BE2C (cell line): Measurements from ENCODE around the gene C9orf43.
"Not testable (repeated sequence)": the region's sequence is repeated elsewhere in the genome, so short reads cannot be mapped to it uniquely, and the experiment has no call there.

Source experiments
- DNase-seq: peaks from one replicate; pipeline ENCODE4 v3.0.0-alpha.2; 2020
- H3K27me3 ChIP-seq: fragments of 250-450 bp; sonication (Bioruptor Pico); 2 replicates; pipeline ENCODE4 v1.5.1; 2020; ENCODE audit warnings: mild to moderate bottlenecking
- H3K36me3 ChIP-seq: fragments of 250-450 bp; sonication (Bioruptor Pico); 2 replicates; pipeline ENCODE4 v1.5.1; 2020; ENCODE audit warnings: mild to moderate bottlenecking
- H3K4me1 ChIP-seq: fragments of 250-450 bp; sonication (Bioruptor Pico); 2 replicates; pipeline ENCODE4 v1.5.1; 2020
- H3K4me3 ChIP-seq: 2 replicates; pipeline ENCODE4 v1.5.1; 2011; ENCODE audit warnings: low read depth, low read length
- H3K9me3 ChIP-seq: fragments of 250-450 bp; sonication (Bioruptor Pico); 2 replicates; pipeline ENCODE4 v1.5.1; 2020
- TF ChIP-seq, protein P1 (sequence below): IDR thresholded peaks from 2 replicates; pipeline ENCODE4 v1.5.1; 2012; ENCODE audit warnings: mild to moderate bottlenecking, low read depth, low read length

Gene C9orf43

GRCh38 chr9:113401027-113401792, 9.3 kb upstream of the C9orf43 start, which contains the start of gene ALAD:
ALAD (minus strand) TSS chr9:113401284; CDS start chr9:113393559, 7,725 bp downstream.
- Histone ChIP-seq H3K27me3 (no peaks in the 10 kb centered on the region), H3K4me1 (no peaks in the 10 kb centered on the region), H3K9me3 (no peaks in the 10 kb centered on the region), H3K4me3 (peak within 1 kb of the TSS; percentile 89), H3K36me3 (peaks cover under 1% of the 10 kb centered on the region; the same call in 1 of the 2 replicates)
- peak; percentile 100 for DNase-seq
- TF ChIP-seq, protein P1, sequence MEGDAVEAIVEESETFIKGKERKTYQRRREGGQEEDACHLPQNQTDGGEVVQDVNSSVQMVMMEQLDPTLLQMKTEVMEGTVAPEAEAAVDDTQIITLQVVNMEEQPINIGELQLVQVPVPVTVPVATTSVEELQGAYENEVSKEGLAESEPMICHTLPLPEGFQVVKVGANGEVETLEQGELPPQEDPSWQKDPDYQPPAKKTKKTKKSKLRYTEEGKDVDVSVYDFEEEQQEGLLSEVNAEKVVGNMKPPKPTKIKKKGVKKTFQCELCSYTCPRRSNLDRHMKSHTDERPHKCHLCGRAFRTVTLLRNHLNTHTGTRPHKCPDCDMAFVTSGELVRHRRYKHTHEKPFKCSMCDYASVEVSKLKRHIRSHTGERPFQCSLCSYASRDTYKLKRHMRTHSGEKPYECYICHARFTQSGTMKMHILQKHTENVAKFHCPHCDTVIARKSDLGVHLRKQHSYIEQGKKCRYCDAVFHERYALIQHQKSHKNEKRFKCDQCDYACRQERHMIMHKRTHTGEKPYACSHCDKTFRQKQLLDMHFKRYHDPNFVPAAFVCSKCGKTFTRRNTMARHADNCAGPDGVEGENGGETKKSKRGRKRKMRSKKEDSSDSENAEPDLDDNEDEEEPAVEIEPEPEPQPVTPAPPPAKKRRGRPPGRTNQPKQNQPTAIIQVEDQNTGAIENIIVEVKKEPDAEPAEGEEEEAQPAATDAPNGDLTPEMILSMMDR = peak; percentile 91

GRCh38 chr9:113403646-113404045, 6.9 kb upstream of the C9orf43 start:
- no peak for DNase-seq
- Histone ChIP-seq H3K9me3 (no peaks in the 10 kb centered on the region), H3K27me3 (no peaks in the 10 kb centered on the region), H3K36me3 (peaks cover 23% of the 10 kb centered on the region), H3K4me3 (no peak overlapping the region), H3K4me1 (no peaks in the 10 kb centered on the region)
- TF ChIP-seq, protein P1 = no peak

DNA sequence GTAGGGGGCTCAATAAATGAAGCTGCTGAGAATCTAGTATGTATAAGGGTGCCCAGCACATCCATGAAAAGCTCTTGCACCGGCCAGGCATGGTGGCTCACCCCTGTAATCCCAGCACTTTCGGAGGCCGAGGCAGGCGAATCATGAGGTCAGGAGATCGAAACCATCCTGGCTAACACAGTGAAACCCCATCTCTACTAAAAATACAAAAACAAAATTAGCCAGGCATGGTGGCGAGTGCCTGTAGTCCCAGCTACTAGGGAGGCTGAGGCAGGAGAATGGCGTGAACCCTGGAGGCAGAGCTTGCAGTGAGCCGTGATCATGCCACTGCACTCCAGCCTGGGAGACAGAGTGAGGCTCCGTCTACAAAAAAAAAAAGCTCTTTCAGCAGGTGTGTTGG, 4.2 kb upstream of the C9orf43 start:
- not testable (repeated sequence) for H3K9me3 ChIP-seq, H3K4me1 ChIP-seq, H3K4me3 ChIP-seq, H3K27me3 ChIP-seq, DNase-seq
- peaks cover 28% of the 10 kb centered on the region for H3K36me3 ChIP-seq

DNA sequence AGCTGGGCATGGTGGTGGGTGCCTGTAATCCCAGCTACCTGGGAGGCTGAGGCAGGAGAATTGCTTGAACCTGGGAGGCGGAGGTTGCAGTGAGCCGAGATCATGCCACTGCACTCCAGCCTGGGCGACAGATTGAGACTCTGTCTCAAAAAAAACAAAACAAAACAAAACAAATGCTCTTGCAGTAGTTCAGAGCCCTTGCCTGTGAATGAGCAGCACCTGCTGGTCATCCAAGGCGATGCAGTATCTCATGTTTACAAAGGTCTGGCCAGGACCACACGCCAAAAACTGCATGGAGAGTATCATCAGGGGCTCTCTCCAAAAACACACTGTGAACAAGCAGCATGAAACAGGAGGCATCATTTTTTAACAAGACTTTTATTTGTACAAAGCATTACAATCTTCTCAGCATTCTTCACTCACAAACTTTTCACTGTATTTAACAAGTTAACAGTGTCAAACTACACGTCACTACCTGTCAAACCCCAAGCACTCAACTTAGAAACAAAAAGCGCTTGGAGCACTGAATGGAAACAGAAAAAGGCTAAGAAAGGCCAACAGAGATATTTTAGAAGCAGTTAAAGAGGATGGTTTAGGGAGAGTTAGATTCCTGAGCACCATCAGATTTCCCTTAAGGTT, 3.6 kb upstream of the C9orf43 start:
- H3K4me1 ChIP-seq, H3K9me3 ChIP-seq, H3K4me3 ChIP-seq, H3K27me3 ChIP-seq: not testable (repeated sequence)
- TF ChIP-seq, protein P1 = peak; percentile 83
- peaks cover 28% of the 10 kb centered on the region for H3K36me3 ChIP-seq
- peak; percentile 73 for DNase-seq

DNA sequence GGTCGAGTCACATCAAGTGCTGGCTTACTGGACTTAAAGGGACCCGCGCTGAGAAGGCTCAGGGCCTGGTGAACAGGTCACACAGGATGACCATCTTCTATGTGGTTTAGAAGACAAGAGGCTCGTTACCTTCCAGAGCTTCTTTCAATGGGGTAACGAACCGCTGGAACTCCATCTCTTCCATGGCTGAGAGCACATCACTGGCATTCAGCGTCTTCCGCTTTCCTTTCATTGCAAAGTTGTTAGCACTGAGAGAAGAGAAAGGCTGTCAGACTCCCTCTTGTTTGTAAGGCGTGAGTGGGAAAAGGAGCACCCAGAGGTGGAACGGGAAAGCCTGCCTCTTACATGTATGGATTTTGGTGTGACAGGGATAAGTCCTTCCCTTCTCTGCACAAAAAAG, 1.1 kb upstream of the C9orf43 start:
- TF ChIP-seq, protein P1 = no peak
- no peak for DNase-seq
- Histone ChIP-seq H3K4me1 (no peaks in the 10 kb centered on the region), H3K36me3 (peaks cover 28% of the 10 kb centered on the region), H3K9me3 (no peaks in the 10 kb centered on the region), H3K27me3 (no peaks in the 10 kb centered on the region), H3K4me3 (peak overlapping the region; percentile 98)

DNA sequence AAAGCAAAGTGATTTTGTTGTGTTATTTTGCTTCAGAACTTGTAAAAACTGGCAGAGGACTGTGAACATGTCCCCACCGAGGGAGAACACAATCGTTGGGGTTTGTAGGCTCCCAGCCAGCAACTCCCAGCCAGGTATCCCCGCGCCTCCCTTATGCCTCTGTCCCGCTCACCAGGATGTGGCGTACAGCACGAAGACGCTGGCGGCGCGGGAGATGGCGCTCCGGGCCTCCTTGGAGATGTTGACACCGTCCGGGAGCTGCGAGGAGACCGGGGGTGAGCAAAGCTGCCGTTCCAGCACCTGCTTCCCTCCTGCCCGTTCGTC, 702 bp upstream of the C9orf43 start:
- TF ChIP-seq, protein P1 = no peak
- Histone ChIP-seq H3K36me3 (peaks cover 28% of the 10 kb centered on the region), H3K4me3 (peak overlapping the region; percentile 98), H3K9me3 (no peaks in the 10 kb centered on the region), H3K4me1 (no peaks in the 10 kb centered on the region), H3K27me3 (no peaks in the 10 kb centered on the region)
- DNase-seq = no peak
